Measurements from ENCODE around the gene BSG.

GRCh38 chr19:525857-526419, 46.5 kb upstream of the BSG start:
- TF ChIP-seq REST (IDR thresholded peaks at IDR 0.05; ENCODE audit: borderline replicate concordance) (no peak), CTCF (IDR thresholded peaks at IDR 0.05; ENCODE audit: poor library complexity, severe bottlenecking) (no peak), POLR2AphosphoS5 (IDR thresholded peaks at IDR 0.05) (no peak), EP300 (conservative IDR thresholded peaks at IDR 0.05; ENCODE audit: poor library complexity, severe bottlenecking) (no peak)

Data from neural cell (in vitro differentiated cells).